CD1c-positive myeloid dendritic cell (primary cell): ENCODE results near the gene MXD3.
"Not testable (repeated sequence)": the region's sequence is repeated elsewhere in the genome, so short reads cannot be mapped to it uniquely, and the experiment has no call there.

Experiments used
- DNase-seq: peaks from one replicate; pipeline ENCODE4 v3.0.0-alpha.2; 2016; ENCODE audit errors: extremely low spot score

Gene MXD3

DNA sequence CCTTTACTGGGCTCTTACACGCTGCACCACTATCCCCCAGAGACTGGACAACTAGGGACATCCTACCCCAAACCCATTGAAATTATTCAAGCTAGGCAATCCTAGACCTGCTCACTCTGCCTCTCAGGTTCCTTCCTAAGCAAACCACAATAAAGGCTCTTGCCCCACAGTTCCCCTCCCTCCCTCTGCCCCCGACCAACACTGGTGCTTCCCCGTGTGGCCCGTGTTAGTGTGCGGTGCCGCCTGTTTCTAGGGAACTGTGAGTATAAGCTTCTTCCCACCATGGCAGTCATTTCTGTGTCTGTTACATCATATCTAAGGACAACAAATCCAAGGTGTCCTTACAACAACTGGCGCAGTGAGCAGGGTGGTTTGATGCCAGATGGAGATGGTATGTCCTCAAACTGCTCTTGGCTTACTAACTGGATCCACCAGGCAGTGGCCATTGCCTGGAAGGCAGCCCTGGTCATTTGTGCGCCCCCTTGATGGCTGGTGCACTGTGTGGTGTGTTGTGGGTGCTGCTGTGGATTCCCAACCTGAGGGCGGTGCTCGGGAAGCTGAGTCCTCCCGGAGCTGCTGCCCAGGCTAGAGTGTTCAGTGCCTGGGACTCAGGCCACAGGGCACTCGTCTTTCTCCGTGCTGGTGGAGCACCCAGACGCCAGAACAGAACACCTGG is 8.4 kb upstream of the MXD3 start:
- DNase-seq = peak; percentile 58

DNA sequence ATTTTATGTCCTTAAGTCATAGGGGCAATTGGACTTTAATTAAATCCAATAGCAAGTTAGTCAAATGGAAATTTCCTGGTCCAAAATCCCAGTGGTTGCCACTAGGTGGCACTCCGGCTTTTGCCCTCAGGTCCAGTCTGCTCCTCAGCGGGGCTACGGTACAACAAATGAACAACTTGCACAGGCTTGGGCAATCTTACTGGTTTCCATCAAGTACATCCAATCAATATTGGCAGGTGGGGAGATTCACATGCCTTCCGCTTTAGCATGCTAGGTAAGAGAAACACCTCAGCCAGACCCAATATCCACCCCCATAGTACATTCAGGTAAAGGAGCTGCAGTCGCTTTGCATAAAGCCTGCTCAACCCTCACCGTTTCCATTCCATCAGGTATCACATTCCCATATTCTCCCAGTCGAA is 6.3 kb upstream of the MXD3 start:
- DNase-seq = peak; percentile 85

DNA sequence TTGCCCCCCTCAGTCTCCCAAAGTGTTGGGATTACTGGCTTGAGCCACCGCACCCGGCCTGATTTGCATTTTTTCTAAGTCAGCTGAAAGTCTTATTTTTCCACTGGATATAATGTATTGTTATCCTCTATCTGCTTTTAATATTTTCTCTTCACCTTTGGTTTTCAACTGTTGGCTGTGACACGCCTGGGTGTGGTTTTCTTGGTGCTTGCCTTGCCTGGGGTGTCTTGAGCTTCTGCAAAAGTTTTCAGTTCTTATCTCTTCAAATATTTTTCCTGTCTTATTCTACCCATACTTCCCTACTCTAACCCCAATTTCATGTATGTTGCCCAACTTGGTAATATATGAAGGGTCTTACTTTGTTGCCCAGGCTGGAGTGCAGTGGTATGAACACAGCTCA is 4.3 kb upstream of the MXD3 start:
- no peak for DNase-seq

DNA sequence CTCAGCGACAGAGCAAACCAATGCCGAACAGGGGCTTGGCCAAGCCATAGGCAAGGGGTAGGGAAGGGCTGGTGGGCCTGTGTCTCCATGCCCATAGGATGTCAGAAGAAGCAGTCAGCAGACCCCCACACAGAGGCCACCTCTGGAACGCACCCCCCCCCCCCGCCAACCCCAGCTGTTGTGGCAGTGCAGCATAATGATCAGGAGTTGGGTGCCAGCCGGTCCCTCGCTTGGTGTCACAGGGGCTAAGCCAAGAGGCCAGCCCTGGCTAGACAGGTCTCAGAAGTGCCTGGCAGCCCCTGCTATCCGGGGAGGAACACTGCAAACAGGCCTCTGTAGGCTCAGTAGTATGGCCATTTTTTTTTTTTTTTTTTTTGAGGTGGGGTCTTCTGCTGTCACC is 3.7 kb upstream of the MXD3 start:
- no peak for DNase-seq

DNA sequence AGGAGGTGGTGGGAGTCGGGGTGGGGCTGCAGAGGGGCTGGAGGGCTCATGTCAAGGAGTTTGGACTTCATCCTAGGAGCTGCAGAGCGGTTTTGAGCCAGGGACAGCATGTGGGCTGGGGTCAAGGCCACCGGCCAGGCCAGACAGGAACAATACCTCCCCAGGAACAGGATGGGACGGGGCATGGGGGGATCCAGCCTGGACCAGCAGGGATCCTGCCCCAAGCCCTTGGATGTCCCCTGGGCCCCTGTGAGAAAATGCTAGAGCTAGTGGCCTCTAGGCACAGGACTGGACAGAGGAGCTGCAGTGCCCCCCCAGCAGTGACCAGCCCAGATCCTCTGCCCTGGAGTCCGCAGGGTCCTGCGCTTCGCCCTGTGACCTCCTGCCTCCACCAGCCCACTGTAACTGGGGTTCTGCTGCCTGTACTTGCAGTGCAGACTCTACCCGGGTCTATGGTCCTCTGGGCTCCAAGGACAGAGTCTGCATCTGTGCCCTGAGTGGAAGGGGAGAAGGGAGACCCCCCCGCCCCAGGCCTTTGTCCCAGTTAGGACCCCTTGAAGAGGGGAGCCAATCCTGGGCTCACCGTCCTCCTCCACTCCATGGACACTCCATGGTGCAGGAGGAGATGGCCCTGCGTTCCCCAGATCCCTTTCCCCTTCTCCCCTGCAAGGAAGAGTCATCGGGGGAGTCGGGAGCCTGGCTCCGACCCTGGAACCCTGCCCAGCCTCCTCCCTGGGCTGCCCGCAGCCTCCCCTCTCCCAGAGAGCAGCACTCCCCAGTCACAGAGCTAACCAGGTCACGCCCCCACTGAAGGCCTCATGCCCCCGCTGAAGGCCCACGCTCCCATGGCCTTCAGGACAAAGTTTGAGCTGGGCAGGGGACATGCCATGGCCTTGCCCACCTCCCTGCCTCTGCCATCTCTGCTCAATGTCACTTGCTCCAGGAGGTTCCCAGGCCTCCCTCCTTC is 3.0 kb upstream of the MXD3 start:
- no peak for DNase-seq

DNA sequence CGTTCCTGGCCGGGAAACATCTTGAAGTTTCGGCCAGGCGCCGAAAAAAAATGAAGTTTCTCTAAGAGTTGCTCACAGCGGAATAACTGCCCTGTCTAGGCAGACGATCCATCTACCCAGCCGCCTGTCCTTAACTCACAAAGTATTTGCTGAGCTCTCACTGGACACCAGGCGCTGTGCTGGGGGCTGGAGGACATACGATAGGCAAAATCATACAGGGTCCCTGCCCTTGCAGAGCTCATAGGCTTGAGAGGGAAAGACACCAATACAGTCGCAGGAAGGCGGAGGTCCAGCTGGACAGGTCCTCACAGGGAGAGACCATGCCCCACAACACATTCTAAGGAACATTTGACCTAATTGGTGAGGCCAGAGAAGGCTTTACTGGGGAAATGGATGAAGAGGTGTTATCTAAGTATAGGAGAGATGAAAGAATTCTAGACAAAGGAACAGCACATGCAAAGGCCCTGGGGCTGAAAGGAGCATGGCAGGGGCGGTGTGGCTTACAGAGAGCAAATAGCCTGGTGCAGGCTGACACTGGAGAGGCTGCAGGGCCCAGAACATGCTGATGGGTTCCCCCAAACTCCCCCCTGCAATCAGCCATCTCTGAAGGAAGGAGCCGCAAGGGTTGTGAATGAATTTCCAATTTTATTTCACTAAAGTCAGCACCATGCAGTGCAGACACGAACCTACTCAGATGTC is 2.0 kb upstream of the MXD3 start:
- no peak for DNase-seq

DNA sequence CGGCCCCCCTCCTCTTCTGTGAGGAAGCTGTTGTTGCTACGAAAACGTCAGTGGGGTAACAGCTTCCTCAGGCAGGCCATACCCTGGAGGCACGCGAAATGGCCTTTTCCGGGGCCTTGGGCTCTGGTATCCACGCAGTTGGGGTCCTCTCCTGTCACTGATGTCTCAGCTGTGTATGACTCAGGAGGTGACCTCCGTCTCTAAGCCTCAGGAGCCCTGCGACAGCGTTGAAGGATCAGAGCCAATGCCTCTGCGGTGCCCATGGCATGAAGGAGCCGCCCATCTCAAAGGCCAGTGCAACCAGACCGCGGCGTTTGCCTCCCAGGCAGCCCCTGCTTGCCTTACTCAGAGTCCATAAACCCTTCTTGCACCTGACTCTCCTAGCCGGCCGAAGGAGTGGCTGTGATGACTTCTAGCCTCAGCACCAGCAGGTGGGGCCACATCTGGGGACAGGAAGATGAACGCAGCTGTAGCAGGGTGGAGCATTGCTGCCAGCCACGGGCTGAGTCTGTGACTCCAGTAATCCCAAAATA is 1.0 kb upstream of the MXD3 start:
- DNase-seq = peak; percentile 74

DNA sequence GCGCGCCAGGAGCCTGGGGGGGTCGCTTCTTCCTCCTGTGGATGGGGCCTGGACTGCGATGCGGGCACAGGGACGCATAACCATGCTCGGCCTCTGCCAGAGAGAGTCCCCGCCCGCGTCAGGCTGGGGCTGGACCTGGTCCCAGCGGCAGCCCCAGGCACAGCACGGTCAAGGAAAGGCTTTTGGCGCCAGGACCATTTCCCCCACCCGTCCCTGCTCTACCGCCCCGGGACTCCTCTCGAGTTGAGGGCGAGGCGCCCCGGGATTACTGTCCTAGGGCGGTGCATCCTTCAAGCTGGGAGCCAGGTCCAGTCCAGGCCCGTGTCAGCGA is 341 bp downstream of the MXD3 start:
- no peak for DNase-seq

DNA sequence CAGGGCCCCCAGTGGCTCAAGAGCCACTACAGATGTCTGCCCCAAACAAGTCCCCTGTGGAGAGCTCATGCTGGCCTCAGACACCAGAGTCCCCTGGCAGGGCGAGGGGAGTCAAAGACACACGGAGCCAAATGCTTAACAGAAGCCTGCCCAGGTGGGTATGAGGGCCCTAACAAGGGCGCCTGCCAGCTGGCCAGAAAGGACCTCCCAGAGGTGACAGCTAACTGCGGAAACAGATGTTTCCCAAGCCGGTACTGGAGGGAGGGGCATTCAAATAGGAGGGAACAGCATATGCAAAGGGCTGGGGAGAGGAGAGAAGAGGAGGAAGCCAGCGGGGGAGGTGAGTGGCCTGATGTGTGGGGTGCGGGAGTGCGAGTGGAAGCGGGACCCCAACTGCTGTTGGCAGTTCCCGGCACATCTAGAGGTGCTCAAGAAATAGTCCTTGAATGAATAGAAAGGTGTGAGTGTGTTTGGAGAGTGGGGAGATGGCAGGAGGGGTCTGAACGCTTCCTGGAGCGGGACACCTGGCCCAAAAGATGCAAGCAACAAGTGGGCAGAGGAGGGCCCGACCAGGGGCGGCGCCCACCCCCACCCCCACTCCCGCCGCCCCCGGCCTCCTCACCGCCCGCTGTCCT is 824 bp downstream of the MXD3 start:
- peak; percentile 51 for DNase-seq

DNA sequence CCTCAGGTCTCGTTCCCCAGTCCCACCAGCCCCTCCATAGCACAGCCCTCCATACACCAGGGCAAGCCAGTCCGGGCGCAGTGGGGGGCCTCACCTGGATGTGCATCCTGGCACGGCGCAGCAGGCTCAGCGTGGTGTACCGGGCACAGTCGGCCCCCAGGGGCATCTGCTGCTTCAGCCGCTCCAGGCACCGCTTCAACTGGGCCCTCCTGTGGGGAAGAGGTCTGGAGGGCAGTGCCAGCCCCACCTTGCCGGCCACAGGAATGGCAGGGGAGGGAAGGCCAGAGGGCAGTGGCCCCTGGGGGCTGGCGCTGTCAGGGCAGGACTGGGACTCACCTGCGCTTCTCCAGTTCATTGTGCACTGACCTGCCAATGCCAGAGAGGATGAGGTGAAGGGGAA is 1.4 kb downstream of the MXD3 start:
- no peak for DNase-seq

DNA sequence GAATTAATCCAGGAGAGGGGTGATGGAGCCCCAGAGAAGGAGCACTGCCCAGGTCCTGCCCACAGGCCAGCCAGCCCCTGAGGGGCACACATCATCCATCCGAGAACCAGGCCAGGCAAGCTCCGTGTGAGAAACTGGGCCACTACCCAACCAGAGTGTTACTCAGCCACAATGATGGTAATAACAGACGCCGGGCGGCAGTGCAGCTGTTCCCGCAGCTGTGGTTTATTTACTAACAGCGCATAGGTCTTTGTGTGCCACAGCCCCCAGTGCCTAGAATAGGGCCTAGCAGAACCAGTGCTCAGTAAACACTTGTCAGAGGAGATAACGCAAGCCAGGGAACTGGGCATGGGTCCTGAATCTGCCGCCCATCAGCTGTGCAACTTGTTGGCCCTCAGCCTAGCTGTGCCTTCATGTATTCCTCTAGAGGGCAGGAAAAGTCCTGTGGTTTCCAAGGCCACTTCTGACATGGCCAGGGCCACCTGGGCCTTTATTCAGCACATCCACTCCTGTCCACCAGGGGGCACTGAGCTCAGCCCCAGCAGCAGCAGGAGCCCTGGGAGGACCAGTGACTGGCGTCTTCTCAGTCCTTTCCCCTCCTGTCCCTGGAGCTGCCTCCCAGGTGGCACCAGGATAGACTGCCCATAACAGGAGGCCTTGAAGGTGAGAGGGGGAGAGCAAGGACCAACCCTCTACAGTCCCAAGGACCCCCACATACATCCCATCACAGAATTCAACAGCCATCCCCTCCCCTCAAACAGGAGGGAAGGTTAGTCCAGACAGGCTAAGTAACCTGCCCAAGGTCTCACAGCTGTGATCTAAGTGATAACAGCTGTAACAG is 2.1 kb downstream of the MXD3 start:
- DNase-seq = peak; percentile 62

DNA sequence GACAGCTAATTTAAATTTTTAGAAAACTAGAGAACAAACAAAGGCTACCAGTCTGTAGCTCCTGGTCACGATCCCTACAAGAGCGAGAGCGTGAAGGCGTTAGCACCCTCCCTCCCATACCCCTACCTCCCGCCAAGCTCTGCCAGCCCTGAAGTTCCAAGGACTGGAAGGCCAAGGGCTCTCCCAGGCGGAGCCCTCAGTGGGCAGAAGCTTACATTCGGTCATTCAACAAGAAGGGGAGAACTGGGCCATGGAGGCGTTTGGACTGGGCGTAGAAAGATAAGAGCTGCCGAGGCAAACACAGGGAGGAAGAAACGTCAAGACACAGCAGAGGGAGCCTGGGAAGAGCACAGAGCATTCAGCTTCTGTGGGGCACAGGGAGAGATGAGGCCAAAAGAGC is 3.0 kb downstream of the MXD3 start:
- no peak for DNase-seq

DNA sequence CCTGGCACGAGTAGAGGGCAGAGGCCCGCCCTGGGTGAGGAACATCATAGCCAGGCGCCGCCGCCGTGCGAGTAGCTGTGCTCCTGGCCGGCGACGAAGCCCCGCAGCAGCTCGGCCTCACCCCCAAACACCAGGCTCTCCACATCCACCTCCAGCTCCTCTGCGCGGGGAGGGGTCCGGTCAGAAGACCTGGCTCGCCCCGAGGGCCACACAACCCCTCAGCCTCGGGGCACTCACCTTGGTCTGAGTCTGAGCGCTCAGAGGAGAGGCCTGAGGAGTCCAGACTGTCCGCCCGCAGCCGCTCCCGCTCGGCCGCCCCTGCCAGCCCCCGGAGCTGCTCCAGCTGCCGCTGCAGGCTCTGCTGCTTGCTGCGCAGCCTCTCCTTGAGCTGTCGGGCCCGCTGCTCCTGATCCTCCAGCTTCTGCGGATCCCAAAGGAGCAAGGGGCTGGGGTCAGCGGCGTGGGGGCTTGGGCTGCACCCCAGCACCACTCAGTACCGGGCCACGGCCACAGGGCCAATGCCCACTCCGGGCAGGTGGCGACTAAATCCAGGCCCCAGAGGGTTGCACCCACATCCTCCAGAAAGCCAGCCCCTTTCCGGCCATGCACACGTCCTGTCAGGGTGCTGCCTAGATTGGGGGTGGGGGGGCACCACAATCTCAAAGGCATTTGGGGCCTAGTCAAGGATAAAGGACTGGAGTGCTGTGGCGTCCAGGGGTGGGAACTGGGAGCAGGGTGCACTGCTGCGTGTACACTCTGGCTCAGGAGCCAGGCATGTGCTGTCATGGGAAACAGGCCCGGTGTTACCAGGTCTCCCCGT is 3.9 kb downstream of the MXD3 start:
- no peak for DNase-seq

DNA sequence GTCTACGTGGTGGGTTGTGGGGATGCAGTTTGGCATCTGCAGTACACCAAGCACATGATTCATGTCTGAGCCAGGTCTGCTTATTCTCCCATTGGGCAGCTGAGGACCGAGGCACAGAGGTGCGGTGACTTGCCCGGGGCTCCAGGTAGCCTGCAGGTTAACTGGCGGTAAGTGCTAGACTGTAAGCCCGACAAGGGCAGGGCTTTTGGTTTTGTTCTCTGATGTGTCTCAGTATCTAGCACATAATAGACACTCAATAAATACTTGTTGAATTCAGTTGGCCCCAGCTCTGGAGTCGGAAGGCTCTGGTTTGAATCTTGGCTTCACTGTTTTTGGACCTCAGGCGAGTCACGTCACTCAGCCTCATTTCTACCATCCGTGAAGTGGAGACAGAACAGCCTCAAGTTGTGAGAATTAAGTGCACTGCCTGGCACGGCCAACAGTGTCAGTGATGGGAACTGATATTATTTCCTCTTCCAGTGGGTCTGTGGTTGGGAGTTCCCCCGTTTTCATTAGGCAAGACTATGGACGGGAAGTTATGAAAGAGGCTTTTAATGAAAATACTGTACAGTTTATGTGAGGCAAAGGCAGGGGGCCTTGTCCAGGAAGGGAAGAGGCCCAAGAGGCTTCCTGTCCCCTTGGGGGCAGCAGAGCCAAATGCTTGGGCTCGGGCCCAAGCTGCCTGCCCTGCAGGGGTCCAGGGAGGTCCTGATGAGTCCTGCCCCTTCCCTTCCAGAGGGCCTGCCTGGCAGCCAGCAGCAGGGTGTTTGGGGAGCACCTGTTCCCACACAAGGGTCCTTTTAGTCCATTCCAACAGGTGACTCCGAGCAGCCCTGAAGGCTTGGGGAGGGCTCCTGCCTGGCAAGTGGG is 4.8 kb downstream of the MXD3 start:
- DNase-seq = peak; percentile 94

DNA sequence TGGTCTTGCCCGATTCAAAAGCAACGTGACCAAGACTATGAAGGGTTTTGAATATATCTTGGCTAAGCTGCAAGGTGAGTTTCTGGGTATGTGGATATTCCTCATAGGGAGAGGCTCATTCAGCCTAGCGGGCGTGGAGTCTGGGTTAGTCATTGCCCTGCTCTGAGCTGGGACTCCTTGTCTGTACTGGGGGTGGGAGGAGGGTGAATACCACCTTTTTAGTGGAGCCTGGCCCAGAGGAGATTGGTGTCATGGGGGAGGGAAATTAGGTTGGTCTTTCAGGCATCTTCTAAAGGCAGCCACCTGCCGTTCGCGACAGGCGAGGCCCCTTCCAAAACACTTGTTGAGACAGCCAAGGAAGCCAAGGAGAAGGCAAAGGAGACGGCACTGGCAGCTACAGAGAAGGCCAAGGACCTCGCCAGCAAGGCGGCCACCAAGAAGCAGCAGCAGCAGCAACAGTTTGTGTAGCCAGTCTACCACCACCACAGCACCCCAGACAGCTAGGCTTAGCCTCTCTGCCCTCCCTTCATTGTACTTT is 5.5 kb downstream of the MXD3 start:
- DNase-seq = not testable (repeated sequence)

DNA sequence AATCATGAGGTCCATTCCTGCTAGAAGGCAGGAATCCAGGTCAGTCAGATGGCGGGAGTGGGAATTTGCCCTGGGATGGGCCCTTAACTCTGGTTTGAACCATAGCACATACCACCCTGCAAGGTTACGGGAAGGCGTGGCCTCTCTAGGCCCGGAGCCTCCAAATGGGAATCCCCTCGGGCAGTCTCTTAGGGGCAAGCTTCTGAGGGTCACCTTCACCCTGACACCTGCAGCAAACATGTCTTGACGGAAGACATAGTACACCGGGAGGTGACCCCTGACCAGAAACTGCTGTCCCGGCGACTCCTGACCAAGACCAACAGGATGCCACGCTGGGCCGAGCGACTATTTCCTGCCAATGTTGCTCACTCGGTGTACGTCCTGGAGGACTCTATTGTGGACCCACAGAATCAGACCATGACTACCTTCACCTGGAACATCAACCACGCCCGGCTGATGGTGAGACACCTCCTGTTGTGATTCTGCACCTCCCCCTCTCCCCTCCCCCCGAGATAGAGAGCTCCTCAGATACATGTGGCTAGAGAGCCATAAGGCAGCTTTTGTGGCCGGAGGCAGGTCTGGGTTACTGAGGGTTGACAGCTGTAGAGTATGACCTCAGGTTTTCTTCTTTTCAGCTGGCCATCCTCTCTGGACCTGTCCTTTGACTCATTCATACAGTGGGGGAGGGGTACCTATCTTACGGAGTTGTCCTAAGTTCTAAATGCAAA is 7.1 kb downstream of the MXD3 start:
- DNase-seq = no peak

DNA sequence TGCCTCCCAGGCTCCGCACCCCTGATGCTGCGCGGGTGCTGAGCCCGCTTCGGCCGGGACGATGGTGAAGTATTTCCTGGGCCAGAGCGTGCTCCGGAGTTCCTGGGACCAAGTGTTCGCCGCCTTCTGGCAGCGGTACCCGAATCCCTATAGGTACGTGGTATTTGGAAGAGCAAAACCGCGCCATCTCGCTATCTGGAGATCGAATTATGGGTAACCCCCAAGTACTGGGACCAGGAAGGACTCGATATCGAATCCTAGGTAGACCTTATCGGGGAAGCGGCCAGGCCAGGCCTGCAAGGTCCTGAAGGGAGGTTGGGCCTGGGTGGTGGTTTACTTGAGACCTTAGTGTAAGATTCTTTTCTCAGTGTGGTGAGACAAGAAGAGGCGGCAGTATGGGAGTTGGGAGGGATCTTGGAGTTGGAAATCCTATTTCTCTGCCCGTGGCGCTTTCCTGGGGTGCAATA is 7.7 kb downstream of the MXD3 start:
- DNase-seq = no peak
